Activated CD4-positive, CD25-positive, alpha-beta regulatory T cell treated with anti-CD3 and anti-CD28 coated beads, Interleukin-2, amount 50 U/mL, for 24 hours (primary cell): ENCODE results near the gene RPS28.
"Not testable (repeated sequence)": the region's sequence is repeated elsewhere in the genome, so short reads cannot be mapped to it uniquely, and the experiment has no call there.

Experiments used
- ATAC-seq, 2 donors: fragments of 150-1000 bp; cut with Tn5 transposase; one replicate each; pipeline ENCODE4 v1.10.0; 2021; ENCODE audit warnings: mild to moderate bottlenecking in 1 of 2, moderate library complexity in 1 of 2

RPS28 gene

GRCh38 chr19:8321067-8321985 is at the start of gene RPS28, which contains the start of gene NDUFA7:
Gene RPS28, plus strand, starts transcription at chr19:8321496. Its CDS starts 35 bp downstream, at chr19:8321531.
Gene NDUFA7, minus strand, starts transcription at chr19:8321375. Its CDS starts 17 bp downstream, at chr19:8321358.
- ATAC-seq: peak; percentile 88 to 90

- ATAC-seq: not testable (repeated sequence)
These were observed 44.8 kb upstream of the RPS28 start for GRCh38 chr19:8276508-8276907.

GRCh38 chr19:8291337-8291736 is 30.0 kb upstream of the RPS28 start:
- peak in 1 of 2 donors; percentile 60 for ATAC-seq

GRCh38 chr19:8302357-8302691 is 19.0 kb upstream of the RPS28 start:
- no peak for ATAC-seq

- ATAC-seq: no peak
These were observed 18.6 kb upstream of the RPS28 start for GRCh38 chr19:8302734-8303133.

GRCh38 chr19:8304841-8305621 is 16.3 kb upstream of the RPS28 start:
- no peak for ATAC-seq

- no peak for ATAC-seq
These were observed 15.5 kb upstream of the RPS28 start for GRCh38 chr19:8305798-8306197.

GRCh38 chr19:8306235-8307054 is 14.9 kb upstream of the RPS28 start:
- no peak for ATAC-seq

- no peak for ATAC-seq
These were observed 13.8 kb upstream of the RPS28 start for GRCh38 chr19:8307400-8307964.

- peak; percentile 93 to 96 for ATAC-seq
These were observed 13.1 kb upstream of the RPS28 start, which contains the start of gene CD320 for GRCh38 chr19:8307965-8308866. Gene CD320, minus strand, starts transcription at chr19:8308358. Its CDS starts 68 bp downstream, at chr19:8308290.

- ATAC-seq: no peak
These were observed 12.4 kb upstream of the RPS28 start for GRCh38 chr19:8308891-8309291.

- no peak for ATAC-seq
These were observed 10.8 kb upstream of the RPS28 start for GRCh38 chr19:8310342-8311055.

GRCh38 chr19:8311461-8312260 is 9.6 kb upstream of the RPS28 start:
- no peak for ATAC-seq

GRCh38 chr19:8314981-8315640 is 6.2 kb upstream of the RPS28 start:
- ATAC-seq: not testable (repeated sequence)

GRCh38 chr19:8316351-8317125 is 4.8 kb upstream of the RPS28 start:
- ATAC-seq: no peak

GRCh38 chr19:8318835-8319234 is 2.5 kb upstream of the RPS28 start:
- ATAC-seq: not testable (repeated sequence)

GRCh38 chr19:8319807-8320520 is 1.3 kb upstream of the RPS28 start:
- ATAC-seq: no peak
